Loucy (cell line): ENCODE data around the gene RNASEH2C.

ENCODE experiments used
- EZH2phosphoT487 ChIP-seq: fragments of 200-600 bp; IDR thresholded peaks from 2 replicates; pipeline ENCODE4 v1.6.1; 2018; ENCODE audit warnings: antibody characterized with exemption, mild to moderate bottlenecking, moderate library complexity, borderline replicate concordance
- TF ChIP-seq, protein P1 (sequence below): fragments of 200-600 bp; sonication (generic); conservative IDR thresholded peaks from 2 replicates; pipeline ENCODE4 v1.5.1; 2014; ENCODE audit warnings: mild to moderate bottlenecking, antibody characterized with exemption, low read length

DNA sequence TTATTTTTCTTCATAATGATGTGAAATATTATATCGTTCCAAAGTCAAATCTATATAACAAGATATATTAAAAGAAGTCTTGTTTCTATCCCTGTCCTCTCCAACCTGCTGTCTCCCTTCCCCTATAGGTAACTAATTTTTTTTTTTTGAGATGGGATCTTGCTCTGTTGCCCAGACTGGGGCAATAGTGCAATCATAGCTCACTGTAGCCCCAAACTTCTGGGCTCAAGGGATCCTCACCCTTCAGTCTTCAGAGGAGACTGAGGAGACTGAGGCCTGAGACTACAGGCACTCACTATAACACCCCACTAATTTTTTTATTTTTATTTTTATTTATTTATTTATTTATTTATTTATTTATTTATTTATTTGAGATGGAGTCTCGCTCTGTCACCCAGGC is 47.6 kb downstream of the RNASEH2C start:
- TF ChIP-seq, protein P1, sequence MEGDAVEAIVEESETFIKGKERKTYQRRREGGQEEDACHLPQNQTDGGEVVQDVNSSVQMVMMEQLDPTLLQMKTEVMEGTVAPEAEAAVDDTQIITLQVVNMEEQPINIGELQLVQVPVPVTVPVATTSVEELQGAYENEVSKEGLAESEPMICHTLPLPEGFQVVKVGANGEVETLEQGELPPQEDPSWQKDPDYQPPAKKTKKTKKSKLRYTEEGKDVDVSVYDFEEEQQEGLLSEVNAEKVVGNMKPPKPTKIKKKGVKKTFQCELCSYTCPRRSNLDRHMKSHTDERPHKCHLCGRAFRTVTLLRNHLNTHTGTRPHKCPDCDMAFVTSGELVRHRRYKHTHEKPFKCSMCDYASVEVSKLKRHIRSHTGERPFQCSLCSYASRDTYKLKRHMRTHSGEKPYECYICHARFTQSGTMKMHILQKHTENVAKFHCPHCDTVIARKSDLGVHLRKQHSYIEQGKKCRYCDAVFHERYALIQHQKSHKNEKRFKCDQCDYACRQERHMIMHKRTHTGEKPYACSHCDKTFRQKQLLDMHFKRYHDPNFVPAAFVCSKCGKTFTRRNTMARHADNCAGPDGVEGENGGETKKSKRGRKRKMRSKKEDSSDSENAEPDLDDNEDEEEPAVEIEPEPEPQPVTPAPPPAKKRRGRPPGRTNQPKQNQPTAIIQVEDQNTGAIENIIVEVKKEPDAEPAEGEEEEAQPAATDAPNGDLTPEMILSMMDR: no peak
- TF ChIP-seq EZH2phosphoT487: no peak
